ENCODE data around the gene TMEM63B. TPM values are rescaled to one million over a fixed set of nuclear protein-coding genes. Genes with fewer than 3 reads are reported as not detected.

The TMEM63B gene
- total and polyA plus RNA-seq, 2 of the 8 experiments (the other 6 are each of a cell fraction or from before 2014, with no cell fraction given): 61.1 to 96.8 TPM

- WGBS, 2 experiments (ENCODE audit: extremely low coverage in 1 of 2, insufficient coverage in 1 of 2, insufficient read length in 1 of 2, insufficient replicate concordance in 2 of 2, low coverage in 1 of 2, low lambda C conversion rate in 2 of 2, missing lambda C conversion rate in 1 of 2): 93% methylated on average over 2 of the region's 2 CpGs; no CpG with 5 or more reads in 1 of the 2 experiments
- Histone ChIP-seq H2BK12ac (ENCODE audit: low read depth, low read length) (no peak overlapping the region), H3K79me1 (ENCODE audit: low read depth, low read length) (peaks cover 13% of the 10 kb centered on the region), H3K4me1 (replicated peaks in 1 of 4; ENCODE audit: control insufficient read depth in 3 of 4, insufficient read depth in 4 of 4, low read length in 3 of 4) (peaks cover 8 to 23% (median 19%) of the 10 kb centered on the region in 4 experiments), H2BK20ac (ENCODE audit: low read length) (no peak overlapping the region), H3K4ac (replicated peaks; ENCODE audit: insufficient read length, low read depth, low read length) (no peak overlapping the region), H3K36me3 (ENCODE audit: control insufficient read depth in 2 of 4, insufficient read depth in 4 of 4, low read length in 3 of 4) (peaks cover 0 to 2% (median under 1%) of the 10 kb centered on the region in 4 experiments; a peak in 3 of 8 replicates), H3K79me2 (ENCODE audit: control insufficient read depth in 1 of 2, insufficient read depth in 2 of 2, low read length in 2 of 2) (peaks cover 21 to 37% of the 10 kb centered on the region in 2 experiments), H2AK5ac (ENCODE audit: low read depth, low read length) (no peak overlapping the region), H4K91ac (replicated peaks; ENCODE audit: insufficient read length, low read length) (no peak overlapping the region), H4K5ac (ENCODE audit: insufficient read length, low read depth, low read length) (no peak overlapping the region), H4K8ac (ENCODE audit: extremely low read depth, insufficient read depth, low read length) (no peak overlapping the region), H3K18ac (ENCODE audit: extremely low read depth, low read length) (no peak overlapping the region), H3K27ac (ENCODE audit: low read depth, low read length) (no peak overlapping the region), H3K56ac (replicated peaks; ENCODE audit: insufficient read length, low read depth, low read length) (no peak overlapping the region), H3K14ac (ENCODE audit: insufficient read length) (no peak overlapping the region), H2AFZ (ENCODE audit: low read length) (no peak overlapping the region), H2BK5ac (ENCODE audit: low read depth, low read length) (no peak overlapping the region), H2BK120ac (replicated peaks; ENCODE audit: low read depth, low read length) (no peak overlapping the region), H3K27me3 (replicated peaks in 1 of 4; ENCODE audit: control insufficient read depth in 3 of 4, extremely low read depth in 1 of 4, insufficient read depth in 3 of 4, low read length in 3 of 4) (no peaks in the 10 kb centered on the region), H3K4me3 (ENCODE audit: extremely low read depth in 1 of 4, insufficient read depth in 2 of 4, low read depth in 3 of 4, low read length in 4 of 4) (no peak overlapping the region), H3K23ac (ENCODE audit: insufficient read length) (no peak overlapping the region), H4K20me1 (replicated peaks in 1 of 2; ENCODE audit: control insufficient read depth in 1 of 2, insufficient read depth in 2 of 2, low read length in 2 of 2) (peaks cover 11 to 29% of the 10 kb centered on the region in 2 experiments), H3K9ac (replicated peaks in 1 of 4; ENCODE audit: extremely low read depth in 1 of 4, low read depth in 3 of 4, low read length in 3 of 4) (no peak overlapping the region), H2BK15ac (ENCODE audit: low read length) (no peak overlapping the region), H3K4me2 (ENCODE audit: insufficient read depth in 1 of 2, low read depth in 2 of 2, low read length in 2 of 2) (no peak overlapping the region), H3K9me3 (ENCODE audit: insufficient read depth in 2 of 2, low read depth in 1 of 2, low read length in 1 of 2) (no peaks in the 10 kb centered on the region), H3K23me2 (ENCODE audit: low read depth, low read length) (peaks cover 12% of the 10 kb centered on the region)
- no peak for FAIRE-seq
- ChIA-PET CTCF (ENCODE audit: partially characterized antibody) (interaction anchor here (0.6 to 11.1 kb wide), 7 partner anchors 10 to 116 kb away, joined by 3 to 128 read pairs (median 4); partner anchors contain the start of gene CAPN11), POLR2A (ENCODE audit: partially characterized antibody) (interaction anchor here (0.6 to 1.5 kb wide), 4 partner anchors 19 to 406 kb away, joined by 3 to 4 read pairs (median 3); no protein-coding TSS in a partner anchor)
- DNase-seq (ENCODE audit: low read depth in 1 of 2, low spot score in 2 of 2): no peak
- TF ChIP-seq JUND (IDR thresholded peaks at IDR 0.05; ENCODE audit: low read length) (no peak), HDAC2 (IDR thresholded peaks at IDR 0.05; ENCODE audit: borderline replicate concordance in 1 of 2, low read depth in 2 of 2, low read length in 2 of 2) (no peak), GABPA (IDR thresholded peaks at IDR 0.05; ENCODE audit: borderline replicate concordance, insufficient read depth, low read length) (no peak), SRF (IDR thresholded peaks at IDR 0.05; ENCODE audit: low read depth, low read length) (no peak), RBBP5 (IDR thresholded peaks at IDR 0.05; ENCODE audit: borderline replicate concordance, low read depth, low read length) (no peak), SUZ12 (IDR thresholded peaks at IDR 0.05; ENCODE audit: low read length) (no peak), NRF1 (IDR thresholded peaks at IDR 0.05; ENCODE audit: low read depth, low read length) (no peak), RFX5 (IDR thresholded peaks at IDR 0.05; ENCODE audit: borderline replicate concordance, low read depth, low read length) (no peak), TBP (IDR thresholded peaks at IDR 0.05; ENCODE audit: low read depth, low read length) (no peak), ASH2L (IDR thresholded peaks at IDR 0.05; ENCODE audit: low read length) (no peak), CTBP2 (IDR thresholded peaks at IDR 0.05; ENCODE audit: borderline replicate concordance, insufficient read depth, insufficient read length, low read length) (no peak), RAD21 (IDR thresholded peaks at IDR 0.05 in 1 of 2, conservative IDR thresholded peaks at IDR 0.05 in 1 of 2; ENCODE audit: low read depth in 2 of 2, low read length in 2 of 2) (no peak), KDM1A (IDR thresholded peaks at IDR 0.05; ENCODE audit: borderline replicate concordance, low read length) (no peak)
Observed at GRCh38 chr6:44129841-44130322, 2.5 kb downstream of the TMEM63B start.

All from H1 (cell line).